ENCODE results near the gene CRIP1.

Gene CRIP1

DNA sequence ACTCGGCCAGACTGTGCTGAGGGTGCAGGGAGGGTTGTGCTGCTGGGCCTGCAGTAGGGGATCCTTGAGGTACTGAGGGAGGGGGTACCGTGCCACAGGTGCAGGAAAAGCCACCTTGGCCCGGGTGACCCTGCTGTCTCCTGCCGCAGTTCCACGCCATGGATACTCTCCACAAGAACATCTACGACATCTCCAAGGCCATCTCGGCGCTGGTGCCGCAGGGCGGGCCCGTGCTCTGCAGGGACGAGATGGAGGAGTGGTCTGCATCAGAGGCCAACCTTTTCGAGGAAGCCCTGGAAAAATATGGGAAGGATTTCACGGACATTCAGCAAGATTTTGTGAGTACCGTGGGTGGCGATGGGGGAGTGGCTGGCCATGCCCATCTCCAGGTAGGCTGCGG lies 26.1 kb upstream of the CRIP1 start:
- Histone ChIP-seq H3K27ac (no peak overlapping the region), H3K4me3 (ENCODE audit: low read depth, low read length) (no peak overlapping the region), H3K36me3 (replicated peaks) (peaks cover 48% of the 10 kb centered on the region), H3K27me3 (replicated peaks) (no peaks in the 10 kb centered on the region)
- no peak for DNase-seq
- in situ Hi-C loops (cut with HindIII; ENCODE audit: low pct_ligation_motif_present, low sequenced_read_pairs): no loop called here
- TF ChIP-seq, protein P1, sequence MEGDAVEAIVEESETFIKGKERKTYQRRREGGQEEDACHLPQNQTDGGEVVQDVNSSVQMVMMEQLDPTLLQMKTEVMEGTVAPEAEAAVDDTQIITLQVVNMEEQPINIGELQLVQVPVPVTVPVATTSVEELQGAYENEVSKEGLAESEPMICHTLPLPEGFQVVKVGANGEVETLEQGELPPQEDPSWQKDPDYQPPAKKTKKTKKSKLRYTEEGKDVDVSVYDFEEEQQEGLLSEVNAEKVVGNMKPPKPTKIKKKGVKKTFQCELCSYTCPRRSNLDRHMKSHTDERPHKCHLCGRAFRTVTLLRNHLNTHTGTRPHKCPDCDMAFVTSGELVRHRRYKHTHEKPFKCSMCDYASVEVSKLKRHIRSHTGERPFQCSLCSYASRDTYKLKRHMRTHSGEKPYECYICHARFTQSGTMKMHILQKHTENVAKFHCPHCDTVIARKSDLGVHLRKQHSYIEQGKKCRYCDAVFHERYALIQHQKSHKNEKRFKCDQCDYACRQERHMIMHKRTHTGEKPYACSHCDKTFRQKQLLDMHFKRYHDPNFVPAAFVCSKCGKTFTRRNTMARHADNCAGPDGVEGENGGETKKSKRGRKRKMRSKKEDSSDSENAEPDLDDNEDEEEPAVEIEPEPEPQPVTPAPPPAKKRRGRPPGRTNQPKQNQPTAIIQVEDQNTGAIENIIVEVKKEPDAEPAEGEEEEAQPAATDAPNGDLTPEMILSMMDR (IDR thresholded peaks at IDR 0.05; ENCODE audit: low read depth, low read length, missing control alignments): no peak

DNA sequence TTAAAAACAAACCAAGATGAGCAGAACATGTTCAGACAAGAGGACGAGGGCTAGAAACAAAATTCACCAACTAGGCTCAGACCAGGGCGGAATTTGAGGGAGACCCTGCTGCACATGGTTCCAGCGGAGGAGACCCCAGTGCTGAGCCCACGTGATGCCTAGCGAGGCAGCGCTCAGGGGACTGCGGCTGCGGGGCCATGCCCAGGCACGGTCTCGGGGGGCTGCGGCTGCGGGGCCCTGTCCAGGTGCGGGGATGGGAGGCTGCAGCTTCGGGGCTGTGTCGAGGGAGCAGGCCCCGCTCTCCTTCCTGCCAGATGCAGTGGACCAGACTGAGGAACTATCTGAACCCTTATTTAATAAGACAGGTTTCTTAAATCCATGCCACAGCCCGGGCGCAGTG lies 24.8 kb upstream of the CRIP1 start:
- in situ Hi-C loops (cut with HindIII; ENCODE audit: low pct_ligation_motif_present, low sequenced_read_pairs): no loop called here
- DNase-seq: no peak
- Histone ChIP-seq H3K27ac (no peak overlapping the region), H3K4me3 (ENCODE audit: low read depth, low read length) (no peak overlapping the region), H3K36me3 (replicated peaks) (peaks cover 51% of the 10 kb centered on the region), H3K27me3 (replicated peaks) (no peaks in the 10 kb centered on the region)
- TF ChIP-seq, protein P1 (IDR thresholded peaks at IDR 0.05; ENCODE audit: low read depth, low read length, missing control alignments): no peak

DNA sequence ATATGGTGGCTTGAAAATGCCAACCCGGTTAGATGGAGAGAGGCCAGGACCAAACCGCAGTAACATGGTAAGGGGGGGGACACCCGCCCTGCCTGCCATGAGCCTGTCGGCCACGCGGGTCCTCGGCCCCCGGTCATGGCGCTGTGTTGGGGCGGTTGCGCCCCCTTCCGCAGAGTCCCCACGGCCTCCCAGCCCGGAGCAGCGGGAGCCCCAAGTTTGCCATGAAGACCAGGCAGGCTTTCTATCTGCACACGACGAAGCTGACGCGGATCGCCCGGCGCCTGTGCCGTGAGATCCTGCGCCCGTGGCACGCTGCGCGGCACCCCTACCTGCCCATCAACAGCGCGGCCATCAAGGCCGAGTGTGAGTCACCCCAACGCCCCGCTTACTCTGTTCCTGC lies 22.2 kb upstream of the CRIP1 start:
- H3K27ac ChIP-seq: no peak overlapping the region
- peaks cover 60% of the 10 kb centered on the region for H3K36me3 ChIP-seq (replicated peaks)
- DNase-seq: no peak
- TF ChIP-seq, protein P1 (IDR thresholded peaks at IDR 0.05; ENCODE audit: low read depth, low read length, missing control alignments): no peak
- no peaks in the 10 kb centered on the region for H3K27me3 ChIP-seq (replicated peaks)
- no peak overlapping the region for H3K4me3 ChIP-seq (ENCODE audit: low read depth, low read length)
- in situ Hi-C loops (cut with HindIII; ENCODE audit: low pct_ligation_motif_present, low sequenced_read_pairs): no loop called here

DNA sequence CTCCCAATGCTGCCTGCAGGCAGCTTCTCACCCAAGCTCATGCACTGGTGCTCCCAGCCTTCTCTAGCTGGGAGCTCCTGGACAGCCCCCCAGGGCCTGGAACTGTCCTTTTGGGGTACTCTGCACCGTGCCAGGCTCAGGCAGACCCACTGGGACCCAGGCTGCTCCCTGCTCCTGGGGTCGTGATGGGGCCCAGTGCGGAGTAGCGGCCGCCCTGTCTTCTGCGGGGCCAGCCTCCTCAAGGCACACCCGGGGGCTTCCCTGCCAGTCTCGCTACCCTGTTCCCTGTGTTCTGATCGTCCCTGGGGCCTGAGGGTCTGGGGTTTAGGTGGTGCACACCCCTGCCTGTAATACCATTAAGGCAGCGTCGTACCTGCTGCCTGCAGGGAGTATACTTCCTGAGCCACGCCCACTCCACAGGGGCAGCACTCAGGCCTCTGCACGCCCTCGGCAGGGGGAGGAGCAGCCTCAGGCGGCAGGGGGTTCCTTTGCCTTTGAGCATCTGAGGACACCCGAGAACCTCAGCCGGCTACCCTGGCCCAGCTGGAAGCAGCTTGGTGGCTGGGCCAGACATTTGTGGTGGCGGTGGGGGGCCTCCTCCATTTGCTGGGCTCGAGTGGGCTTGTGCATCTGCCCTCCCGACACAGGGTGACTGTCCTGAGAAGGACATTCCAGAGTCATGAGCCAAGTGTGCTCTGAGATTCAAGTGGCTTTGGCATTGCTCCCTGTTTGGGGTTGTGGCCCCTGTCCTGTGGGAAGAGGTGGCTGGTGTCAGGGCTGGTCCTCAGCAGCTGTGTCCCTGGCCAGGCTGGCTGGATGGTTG lies 21.3 kb upstream of the CRIP1 start:
- H3K4me3 ChIP-seq (ENCODE audit: low read depth, low read length): no peak overlapping the region
- H3K27me3 ChIP-seq (replicated peaks): no peaks in the 10 kb centered on the region
- TF ChIP-seq, protein P1 (IDR thresholded peaks at IDR 0.05; ENCODE audit: low read depth, low read length, missing control alignments): no peak
- peaks cover 60% of the 10 kb centered on the region for H3K36me3 ChIP-seq (replicated peaks)
- in situ Hi-C loops (cut with HindIII; ENCODE audit: low pct_ligation_motif_present, low sequenced_read_pairs): no loop called here
- no peak for DNase-seq
- no peak overlapping the region for H3K27ac ChIP-seq

DNA sequence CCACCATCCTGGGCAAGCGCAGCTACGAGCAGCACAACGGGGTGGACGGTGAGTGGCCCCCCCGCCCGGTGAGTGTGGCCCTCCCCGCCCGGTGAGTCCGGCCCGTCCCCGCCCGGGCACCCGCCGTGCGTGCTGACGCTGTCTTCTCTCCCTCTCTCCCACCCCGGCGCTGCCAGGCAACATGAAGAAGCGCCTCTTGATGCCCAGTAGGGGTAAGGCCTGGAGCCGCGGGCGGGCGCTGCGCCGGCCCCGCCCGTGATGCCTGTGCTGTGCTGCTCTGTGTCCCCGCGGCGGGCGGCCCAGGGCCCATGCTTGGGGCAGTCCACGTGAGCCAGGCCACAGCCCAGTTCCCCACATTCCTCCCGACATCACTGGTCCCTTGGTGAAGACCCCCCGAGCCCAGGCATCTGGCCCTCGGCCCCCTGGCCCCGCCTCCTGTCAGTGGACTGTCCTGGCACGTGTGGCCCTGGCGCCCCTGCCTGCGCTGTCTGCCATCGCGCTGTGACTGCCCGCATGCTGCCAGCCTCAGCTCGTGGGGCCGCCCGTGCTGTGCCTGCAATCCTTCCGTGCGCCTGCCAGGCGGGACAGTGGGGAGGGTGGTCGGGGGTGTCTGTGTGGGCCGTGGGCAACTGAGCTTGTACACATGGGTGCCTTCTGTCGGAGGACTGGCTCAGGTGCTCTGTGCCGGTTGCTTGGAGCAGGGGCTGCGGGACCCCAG lies 20.0 kb upstream of the CRIP1 start:
- DNase-seq: no peak
- TF ChIP-seq, protein P1 (IDR thresholded peaks at IDR 0.05; ENCODE audit: low read depth, low read length, missing control alignments): no peak
- in situ Hi-C loops (cut with HindIII; ENCODE audit: low pct_ligation_motif_present, low sequenced_read_pairs): no loop called here

More for the DNA sequence above, 20.0 kb upstream of the CRIP1 start:
- no peaks in the 10 kb centered on the region for H3K27me3 ChIP-seq (replicated peaks)
- peaks cover 48% of the 10 kb centered on the region for H3K36me3 ChIP-seq (replicated peaks)
- H3K27ac ChIP-seq: no peak overlapping the region
- no peak overlapping the region for H3K4me3 ChIP-seq (ENCODE audit: low read depth, low read length)

Measured in brain microvascular endothelial cell (primary cell).